Epithelial cell of proximal tubule (primary cell): ENCODE data around the gene ESPN. TPM values are rescaled to one million over a fixed set of nuclear protein-coding genes. Genes with fewer than 3 reads are reported as not detected.

Source experiments
- DNase-seq: peaks from one replicate; pipeline ENCODE4 v3.0.0-alpha.2; 2011; ENCODE audit warnings: low read depth
- H3K4me3 ChIP-seq: 2 replicates; pipeline ENCODE4 v1.5.1; 2011; ENCODE audit warnings: low read depth, mild to moderate bottlenecking, low read length
- CTCF ChIP-seq: conservative IDR thresholded peaks from 2 replicates; pipeline ENCODE4 v1.5.1; 2012; ENCODE audit warnings: low read depth, mild to moderate bottlenecking, low read length
- total RNA-seq: library from RNA; depleted of rRNA; stranded (reverse); fragments of >200 nt; gene quantifications from 2 replicates; pipeline ENCODE4 v1.2.3, GENCODE V29; 2015

The ESPN gene
- total RNA-seq, 1 donor from 2014 or later: not detected

GRCh38 chr1:6396998-6397397 is 27.6 kb upstream of the ESPN start:
- no peak overlapping the region for H3K4me3 ChIP-seq
- no peak for DNase-seq
- TF ChIP-seq CTCF: peak; percentile 49

GRCh38 chr1:6397844-6398441 is 26.6 kb upstream of the ESPN start:
- DNase-seq: no peak
- TF ChIP-seq CTCF: no peak
- H3K4me3 ChIP-seq: no peak overlapping the region

GRCh38 chr1:6399294-6399693 is 25.3 kb upstream of the ESPN start:
- TF ChIP-seq CTCF: no peak
- H3K4me3 ChIP-seq: no peak overlapping the region
- no peak for DNase-seq

GRCh38 chr1:6401673-6402072 is 22.9 kb upstream of the ESPN start:
- no peak overlapping the region for H3K4me3 ChIP-seq
- no peak for DNase-seq
- no peak for TF ChIP-seq CTCF

GRCh38 chr1:6408023-6408422 is 16.6 kb upstream of the ESPN start:
- H3K4me3 ChIP-seq: no peak overlapping the region
- TF ChIP-seq CTCF: no peak
- DNase-seq: no peak

- TF ChIP-seq CTCF: peak; percentile 24
- H3K4me3 ChIP-seq: no peak overlapping the region
- DNase-seq: no peak
These were observed 15.5 kb upstream of the ESPN start for GRCh38 chr1:6409053-6409452.

- DNase-seq: no peak
- no peak for TF ChIP-seq CTCF
These were observed 14.8 kb upstream of the ESPN start for GRCh38 chr1:6409733-6410132.

More at GRCh38 chr1:6409733-6410132, 14.8 kb upstream of the ESPN start:
- no peak overlapping the region for H3K4me3 ChIP-seq
